Measurements from ENCODE around the gene TMEM121B.

The TMEM121B gene

DNA sequence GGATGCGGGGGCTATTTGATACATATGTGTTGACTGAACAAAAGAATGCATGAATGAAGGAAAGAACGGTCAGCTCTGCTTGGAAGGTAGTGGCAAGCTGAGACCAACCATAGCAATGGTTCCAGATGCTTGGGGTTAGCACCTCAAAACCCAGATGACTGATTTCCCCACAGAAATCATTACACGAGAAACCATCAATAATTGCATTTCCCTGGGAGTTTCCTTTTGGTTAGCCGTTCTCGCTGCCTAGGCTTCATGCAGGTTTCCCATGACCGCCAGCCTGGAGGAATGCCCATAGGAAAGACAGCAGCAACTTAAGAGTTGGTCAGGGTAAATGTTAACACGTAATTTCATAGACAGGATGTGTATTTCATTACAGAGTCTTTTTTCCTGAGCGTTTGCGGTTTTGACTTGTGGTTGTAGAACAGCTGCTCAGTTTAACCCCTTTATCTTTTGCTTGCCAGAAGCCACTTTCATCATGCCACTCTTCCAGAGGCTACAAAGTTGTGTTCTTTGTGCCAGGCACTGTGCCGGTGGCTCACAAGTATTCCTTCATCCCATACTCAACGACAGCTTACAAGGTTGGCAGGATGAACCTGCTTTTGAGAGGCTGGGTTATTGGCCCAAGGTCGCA is 33.5 kb downstream of the TMEM121B start:
- peak; percentile 48 for DNase-seq

- peak; percentile 56 for DNase-seq
Observed at GRCh38 chr22:17086788-17087497, 34.2 kb downstream of the TMEM121B start.

DNA sequence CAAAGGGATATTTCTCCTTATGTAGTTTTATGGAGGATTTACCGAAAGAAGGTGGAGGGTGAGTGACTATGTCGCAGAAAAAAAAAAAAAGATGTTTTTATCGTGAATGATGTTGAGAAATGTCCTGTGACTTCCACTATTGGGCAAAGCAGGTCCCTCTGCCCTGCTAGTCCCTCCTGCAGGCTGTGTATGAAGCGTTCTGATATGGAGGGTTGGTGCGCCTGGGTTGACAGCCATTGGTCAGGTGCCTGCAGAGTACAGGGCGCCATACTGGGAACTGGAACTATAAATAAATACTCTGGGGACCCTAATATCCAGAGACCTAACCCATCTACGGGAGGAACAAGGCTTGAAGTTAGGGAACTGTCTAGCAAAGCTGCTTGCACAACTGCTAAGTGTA is 34.9 kb downstream of the TMEM121B start:
- DNase-seq = peak; percentile 78

DNA sequence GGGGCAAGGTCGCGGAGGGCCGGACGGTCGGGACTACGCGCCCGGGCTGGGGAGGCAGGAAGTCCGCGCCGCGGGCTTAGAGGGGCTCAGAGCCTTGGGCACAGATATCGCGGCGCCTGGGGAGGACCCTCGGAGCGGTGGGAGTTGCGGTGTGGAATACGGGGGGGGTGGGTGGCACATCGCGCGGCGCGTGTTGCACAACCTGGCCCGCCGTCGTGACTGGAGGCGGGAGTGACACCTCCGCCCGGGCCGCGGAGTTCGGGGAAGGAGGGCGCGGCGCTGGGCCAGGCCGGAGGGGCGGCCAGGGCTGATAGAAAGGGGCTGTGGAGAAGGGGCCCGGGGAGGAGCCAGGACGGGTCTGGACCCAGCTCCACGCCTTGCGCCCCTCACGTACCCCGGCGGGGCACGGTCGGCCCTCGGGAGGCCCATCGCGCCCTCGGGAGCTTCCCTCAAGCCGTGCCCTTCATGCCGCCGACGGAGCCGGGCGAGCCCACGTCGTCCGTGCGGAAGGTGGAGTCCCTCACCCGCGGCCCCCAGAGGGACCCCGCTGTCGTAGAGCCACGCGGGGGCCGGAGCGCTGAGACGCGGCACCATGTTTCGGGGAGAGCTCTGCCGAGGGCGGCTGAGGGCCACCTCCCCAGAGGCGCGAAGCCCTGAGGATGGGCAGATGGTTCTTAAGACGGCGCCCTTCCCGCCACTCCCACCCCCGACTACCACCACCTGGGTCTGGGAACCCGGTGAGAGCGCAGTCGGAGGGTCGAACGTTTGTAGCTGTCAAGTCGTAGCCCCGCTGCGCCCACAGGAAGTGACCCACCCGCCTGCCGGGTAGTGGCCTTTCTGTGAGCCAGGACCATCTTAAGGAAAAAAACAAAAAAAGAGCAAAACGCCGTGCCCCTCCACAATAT is 35.6 kb downstream of the TMEM121B start:
- peak; percentile 53 for DNase-seq

DNA sequence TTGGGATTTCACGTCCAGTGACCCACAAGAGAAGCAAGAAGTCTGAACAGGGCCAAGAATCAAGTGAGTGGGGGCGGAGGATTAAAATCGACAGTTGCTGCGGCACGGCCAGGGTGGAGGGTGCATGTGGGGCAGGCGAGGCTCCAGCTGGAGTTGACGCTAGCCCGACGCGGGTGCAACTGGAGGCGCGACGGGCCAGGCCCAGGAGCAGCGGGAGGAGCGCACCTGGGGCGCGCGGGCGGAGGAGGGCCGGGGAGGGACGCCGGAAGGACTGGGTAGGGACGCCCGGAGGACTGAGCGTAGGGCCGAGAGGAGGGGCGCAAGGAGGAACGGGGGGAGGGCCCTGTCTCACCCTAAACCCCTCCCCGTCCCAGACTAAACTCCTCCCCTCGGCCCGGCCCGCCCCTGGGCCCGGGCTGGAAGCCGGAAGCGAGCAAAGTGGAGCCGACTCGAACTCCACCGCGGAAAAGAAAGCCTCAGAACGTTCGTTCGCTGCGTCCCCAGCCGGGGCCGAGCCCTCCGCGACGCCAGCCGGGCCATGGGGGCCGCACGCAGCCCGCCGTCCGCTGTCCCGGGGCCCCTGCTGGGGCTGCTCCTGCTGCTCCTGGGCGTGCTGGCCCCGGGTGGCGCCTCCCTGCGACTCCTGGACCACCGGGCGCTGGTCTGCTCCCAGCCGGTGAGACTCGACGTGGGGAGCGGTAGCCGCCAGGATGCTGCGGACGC is 36.4 kb downstream of the TMEM121B start, which contains the start of gene IL17RA:
TSS of gene IL17RA (plus strand) at position 447 of the 723 bp plus-strand sequence. CDS start at position 539, 92 bp downstream.
- DNase-seq = peak; percentile 92

DNA sequence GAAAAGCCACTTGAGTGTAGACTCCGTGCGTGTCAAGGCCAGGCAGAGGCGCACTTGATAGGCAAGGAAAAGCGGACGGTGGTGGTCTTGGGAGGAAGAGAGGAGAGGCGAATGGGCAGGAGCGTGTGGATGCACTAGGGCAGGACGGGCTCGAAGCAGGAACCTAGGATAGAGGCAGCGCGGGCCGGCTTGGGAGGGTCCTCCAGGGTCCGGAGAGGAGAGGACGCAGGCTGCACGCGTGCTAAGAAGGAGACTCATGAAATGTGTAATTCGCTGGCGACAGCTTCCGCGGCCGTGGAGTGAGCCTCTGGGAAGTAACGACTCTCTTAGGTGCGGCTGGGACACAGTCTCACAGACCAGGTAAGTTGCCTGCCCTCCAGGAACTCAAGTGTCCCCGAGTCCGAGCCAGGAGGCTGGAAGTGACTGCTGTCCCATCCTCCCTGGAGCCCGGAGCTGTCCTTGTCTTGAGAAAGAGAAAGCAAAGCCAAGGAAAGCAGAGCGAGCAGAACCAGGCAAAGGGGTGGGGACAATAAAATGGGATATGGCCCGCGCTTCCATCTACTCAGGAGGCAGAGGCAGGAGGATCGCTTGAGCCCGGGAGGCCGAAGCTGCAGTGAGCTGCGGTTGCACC is 37.2 kb downstream of the TMEM121B start:
- no peak for DNase-seq

DNA sequence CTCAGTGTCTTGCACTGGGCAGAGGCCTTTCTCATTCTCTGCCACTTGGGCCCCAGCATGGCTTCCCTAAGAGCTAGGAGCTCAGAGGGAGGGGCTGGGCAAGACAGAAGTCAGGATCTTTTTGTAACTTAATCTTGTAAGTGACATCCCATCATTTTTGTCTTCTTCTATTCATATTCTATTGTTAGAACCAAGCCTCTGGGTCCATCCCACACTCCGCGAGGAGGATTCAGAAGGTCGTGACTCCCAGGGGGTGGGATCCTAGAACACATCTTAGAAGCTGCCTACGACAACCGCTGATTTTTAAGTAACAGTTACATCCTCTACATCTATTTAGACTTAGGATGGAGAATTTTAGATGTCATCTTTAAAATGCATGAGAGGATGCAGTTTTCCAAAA is 37.9 kb downstream of the TMEM121B start:
- DNase-seq = no peak

GRCh38 chr22:17079572-17079971 is 41.6 kb downstream of the TMEM121B start:
- no peak for DNase-seq

DNA sequence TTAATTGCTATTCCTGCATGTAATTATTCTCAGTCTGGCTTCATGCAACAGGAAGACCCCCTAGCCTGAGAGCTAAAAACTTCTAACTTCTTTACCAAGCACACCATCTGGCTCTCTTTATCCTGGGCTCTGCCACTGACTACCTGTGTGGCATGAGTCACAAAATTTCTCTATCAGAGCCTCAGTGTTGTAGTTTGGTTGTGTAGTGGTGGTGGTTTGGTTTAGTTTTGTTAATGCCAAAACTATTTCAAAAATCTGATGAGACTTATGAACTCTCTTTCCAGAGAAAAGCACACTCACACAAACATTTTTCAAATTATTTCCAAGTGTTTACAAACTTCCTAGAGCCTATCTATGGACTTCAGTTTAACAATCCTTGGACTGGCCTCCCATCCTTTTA is 43.9 kb downstream of the TMEM121B start:
- no peak for DNase-seq

DNA sequence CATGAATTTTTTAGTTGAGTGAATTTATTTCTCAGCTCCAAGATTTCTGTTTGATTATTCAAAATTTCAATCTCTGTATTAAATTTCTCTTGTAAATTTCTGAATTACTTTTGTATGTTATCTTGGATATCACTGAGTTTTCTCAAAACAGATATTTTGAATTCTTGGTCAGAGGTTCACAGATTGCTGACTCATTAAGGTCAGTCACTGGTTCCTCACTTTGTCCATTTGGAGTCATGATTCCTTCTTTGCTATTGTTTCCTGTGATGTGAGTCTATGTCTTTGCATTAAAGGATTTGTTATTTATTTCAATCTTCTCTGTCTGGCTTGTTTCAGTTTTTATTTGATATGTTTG is 46.5 kb downstream of the TMEM121B start:
- DNase-seq = no peak

- no peak for DNase-seq
Observed at GRCh38 chr22:17072877-17073276, 48.3 kb downstream of the TMEM121B start.
